Astrocyte of the cerebellum (primary cell): ENCODE measurements around the gene RNF19B.

Experiments used
- DNase-seq: peaks from one replicate; pipeline ENCODE4 v3.0.0-alpha.2; 2011; ENCODE audit warnings: low read depth
- H3K4me3 ChIP-seq: 2 replicates; pipeline ENCODE4 v1.5.1; 2011; ENCODE audit warnings: mild to moderate bottlenecking, low read depth, low read length, moderate library complexity
- in situ Hi-C: cut with HindIII; loops from 2 replicates; pipeline ENCODE4 v1.10.0; 2017; ENCODE audit warnings: low sequenced_read_pairs
- TF ChIP-seq, protein P1 (sequence below): IDR thresholded peaks from 2 replicates; pipeline ENCODE4 v1.5.1; 2012; ENCODE audit warnings: low read length, low read depth, moderate library complexity, mild to moderate bottlenecking; ENCODE audit errors: missing control alignments

Gene RNF19B

DNA sequence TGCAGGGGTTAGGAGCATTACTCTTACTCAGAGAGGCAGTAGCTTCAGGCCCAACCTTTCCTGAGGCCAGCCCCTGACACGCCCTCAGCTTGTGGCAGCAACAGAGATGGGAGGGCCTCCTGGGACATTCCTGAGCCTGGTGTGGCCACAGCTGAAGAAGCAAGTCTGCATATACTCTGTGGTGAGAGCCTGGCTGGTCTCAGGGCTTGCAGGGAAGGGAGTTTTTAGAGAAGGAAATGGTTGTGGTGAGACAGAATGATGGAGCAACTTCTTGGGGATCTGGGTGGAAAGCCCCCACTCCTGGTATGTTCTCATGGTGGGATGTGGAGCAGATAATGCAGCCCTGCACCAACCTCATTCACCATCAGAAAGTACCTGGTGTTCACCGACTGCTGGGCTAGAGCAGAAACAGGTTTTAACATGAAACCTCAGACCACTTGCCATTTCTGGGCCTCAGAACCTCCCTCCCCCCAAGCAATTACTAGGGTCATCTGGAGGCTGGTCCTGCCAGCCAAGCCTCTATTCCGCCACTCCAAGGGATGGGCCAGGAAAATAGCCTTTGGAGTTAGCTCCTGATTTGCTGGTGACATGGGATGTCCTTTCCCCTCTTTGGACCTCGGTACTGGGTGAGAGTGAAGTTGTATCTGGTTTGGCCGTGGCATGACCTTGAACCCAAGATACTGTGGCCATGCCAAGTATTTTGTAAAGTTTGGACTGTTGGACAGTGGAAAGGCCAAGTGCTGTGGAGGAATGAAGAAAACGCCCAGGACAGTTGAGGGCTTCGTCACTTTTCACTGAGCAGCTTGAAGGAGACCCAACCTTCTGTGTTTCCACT is 28.1 kb upstream of the RNF19B start:
- H3K4me3 ChIP-seq, result no peak overlapping the region
- TF ChIP-seq, protein P1, sequence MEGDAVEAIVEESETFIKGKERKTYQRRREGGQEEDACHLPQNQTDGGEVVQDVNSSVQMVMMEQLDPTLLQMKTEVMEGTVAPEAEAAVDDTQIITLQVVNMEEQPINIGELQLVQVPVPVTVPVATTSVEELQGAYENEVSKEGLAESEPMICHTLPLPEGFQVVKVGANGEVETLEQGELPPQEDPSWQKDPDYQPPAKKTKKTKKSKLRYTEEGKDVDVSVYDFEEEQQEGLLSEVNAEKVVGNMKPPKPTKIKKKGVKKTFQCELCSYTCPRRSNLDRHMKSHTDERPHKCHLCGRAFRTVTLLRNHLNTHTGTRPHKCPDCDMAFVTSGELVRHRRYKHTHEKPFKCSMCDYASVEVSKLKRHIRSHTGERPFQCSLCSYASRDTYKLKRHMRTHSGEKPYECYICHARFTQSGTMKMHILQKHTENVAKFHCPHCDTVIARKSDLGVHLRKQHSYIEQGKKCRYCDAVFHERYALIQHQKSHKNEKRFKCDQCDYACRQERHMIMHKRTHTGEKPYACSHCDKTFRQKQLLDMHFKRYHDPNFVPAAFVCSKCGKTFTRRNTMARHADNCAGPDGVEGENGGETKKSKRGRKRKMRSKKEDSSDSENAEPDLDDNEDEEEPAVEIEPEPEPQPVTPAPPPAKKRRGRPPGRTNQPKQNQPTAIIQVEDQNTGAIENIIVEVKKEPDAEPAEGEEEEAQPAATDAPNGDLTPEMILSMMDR, result no peak
- in situ Hi-C loops, result no loop called here
- DNase-seq, result peak; percentile 94

DNA sequence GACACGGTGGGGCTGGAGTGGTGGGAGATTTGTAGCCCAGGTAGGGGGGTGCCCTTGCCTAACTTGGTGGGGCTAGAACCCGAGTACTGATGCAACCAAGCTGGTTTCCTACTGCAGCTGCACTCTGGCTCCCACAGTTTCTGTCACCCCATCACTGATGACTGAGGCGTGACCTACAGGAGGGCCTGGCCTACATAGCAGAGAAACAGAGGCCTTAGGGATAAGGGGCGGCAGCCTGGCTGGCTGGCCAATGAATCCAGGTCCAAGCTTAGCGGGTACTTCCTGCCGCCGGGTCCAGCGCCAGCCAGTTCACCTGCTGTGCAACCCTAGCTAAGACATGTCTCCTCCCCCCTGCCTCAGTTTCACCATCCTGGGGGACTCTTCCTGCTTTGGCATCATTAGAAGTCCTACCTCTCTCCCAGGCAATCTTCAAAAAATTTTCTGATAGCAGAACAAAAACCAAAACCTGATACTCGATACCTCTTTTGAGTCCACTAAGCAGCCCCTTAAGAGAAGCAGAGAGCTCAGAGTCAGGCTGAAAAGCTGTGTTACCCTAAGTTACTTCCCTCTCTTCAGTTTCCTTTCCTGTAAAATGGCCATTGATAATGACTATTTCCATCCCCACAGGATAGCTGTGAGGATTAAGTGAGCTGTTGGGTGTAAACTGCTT is 27.3 kb upstream of the RNF19B start:
- DNase-seq, result no peak
- H3K4me3 ChIP-seq, result no peak overlapping the region
- TF ChIP-seq, protein P1, result no peak
- in situ Hi-C loops, result no loop called here

DNA sequence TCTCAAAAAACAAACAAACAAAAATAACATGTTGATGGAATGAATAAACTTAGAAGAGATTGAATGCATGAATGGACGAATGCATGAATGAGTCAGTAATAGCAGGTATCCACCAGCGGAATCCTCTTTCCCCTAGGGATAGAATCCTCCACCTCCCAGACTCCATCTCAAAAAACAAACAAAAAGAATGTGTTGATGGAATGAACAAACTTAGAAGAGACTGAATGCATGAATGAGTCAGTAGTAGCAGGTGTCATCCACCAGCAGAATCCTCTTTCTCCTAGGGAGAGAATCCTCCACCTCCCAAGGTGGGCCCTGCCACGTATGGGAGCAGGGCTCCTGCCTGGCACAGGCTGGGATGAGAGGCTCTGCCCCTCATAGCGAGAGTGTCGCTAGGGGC is 26.8 kb upstream of the RNF19B start:
- H3K4me3 ChIP-seq, result no peak overlapping the region
- in situ Hi-C loops, result no loop called here
- TF ChIP-seq, protein P1, result no peak
- DNase-seq, result no peak

DNA sequence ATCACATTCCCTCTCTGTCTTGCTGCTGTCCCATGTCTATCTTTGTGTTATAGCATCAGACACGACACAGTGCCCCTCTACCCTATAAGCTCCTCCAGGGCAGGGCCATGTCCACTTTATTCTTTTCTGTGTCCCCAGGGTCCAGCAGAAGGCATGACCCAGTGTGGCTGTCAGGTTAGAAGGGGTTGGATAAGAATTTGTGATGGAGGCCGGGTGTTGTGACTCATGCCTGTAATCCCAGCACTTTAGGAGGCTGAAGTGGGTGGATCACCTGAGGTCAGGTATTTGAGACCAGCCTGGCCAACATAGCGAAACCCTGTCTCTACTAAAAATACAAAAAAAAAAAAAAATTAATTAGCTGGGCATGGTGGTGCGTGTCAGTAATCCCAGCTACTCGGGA is 26.3 kb upstream of the RNF19B start:
- H3K4me3 ChIP-seq, result no peak overlapping the region
- no peak for DNase-seq
- in situ Hi-C loops, result no loop called here
- TF ChIP-seq, protein P1, result no peak

DNA sequence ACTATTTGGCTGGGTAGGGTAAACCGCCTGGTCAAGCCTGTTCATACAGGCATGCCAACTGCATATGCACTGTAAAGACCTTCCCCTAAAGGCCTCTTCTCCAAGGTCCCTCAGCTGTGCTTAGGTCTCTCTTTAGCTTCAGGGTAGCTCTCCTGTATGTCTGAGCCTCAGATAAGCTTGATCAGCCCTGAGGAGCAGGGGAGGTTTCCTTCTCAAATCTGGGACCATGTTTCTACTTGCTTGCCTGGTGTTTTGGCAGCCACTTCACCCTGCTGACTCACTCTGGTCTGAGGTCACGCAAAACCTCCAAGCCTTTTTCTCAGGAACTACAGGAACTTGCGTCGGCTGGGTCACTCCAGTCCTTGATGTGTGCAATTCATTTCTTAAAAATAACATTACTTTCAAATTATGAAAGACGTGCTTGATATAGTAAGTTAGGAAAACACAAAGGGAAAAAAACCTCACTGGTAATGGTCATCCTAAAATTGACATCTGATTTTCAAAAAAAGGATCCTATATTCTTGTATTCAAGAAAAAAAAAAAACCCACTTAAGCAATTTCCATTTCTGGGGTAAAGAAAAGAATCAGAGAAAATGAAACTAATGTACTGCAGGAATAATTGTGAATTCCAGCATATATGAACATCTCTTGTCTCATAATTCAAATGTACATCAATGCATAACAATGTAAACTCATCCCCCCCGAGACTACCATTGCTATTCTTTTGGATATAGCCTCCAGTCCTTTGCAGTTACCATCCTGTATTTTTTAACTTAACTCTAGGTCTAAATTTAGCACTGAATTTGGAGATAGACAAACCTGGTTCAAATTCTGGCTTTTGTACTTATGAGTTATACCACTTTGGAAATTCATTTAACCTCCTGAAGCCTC is 24.8 kb upstream of the RNF19B start:
- no peak overlapping the region for H3K4me3 ChIP-seq
- TF ChIP-seq, protein P1, result no peak
- DNase-seq, result peak; percentile 97
- in situ Hi-C loops, result no loop called here

DNA sequence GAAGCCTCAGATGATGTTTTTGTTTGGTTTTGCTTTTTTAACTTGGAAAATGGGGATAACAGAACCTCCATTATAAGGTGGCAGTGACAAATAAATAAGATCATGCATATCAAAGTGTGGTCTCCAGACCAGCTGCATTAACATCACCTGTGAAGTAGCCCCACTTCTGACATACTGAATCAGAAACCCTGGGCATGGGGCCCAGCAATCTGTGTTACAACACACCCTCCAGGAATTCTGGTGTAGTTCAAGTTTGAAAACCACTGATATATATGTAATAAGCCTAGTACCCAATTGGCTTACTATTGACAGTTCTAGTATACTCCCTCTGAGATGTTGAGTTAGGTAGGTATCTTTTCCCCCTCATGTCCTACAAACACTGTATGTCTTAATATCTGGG is 24.1 kb upstream of the RNF19B start:
- TF ChIP-seq, protein P1, result no peak
- DNase-seq, result peak; percentile 87
- in situ Hi-C loops, result no loop called here
- no peak overlapping the region for H3K4me3 ChIP-seq
